HepG2 (cell line): ENCODE results near the gene FOXA1. TPM values are rescaled to one million over a fixed set of nuclear protein-coding genes. Genes with fewer than 3 reads are reported as not detected.

Experiments
- HNF4G ChIP-seq, 2 experiments: sonication (generic) in 1 of 2; formaldehyde crosslinking in 1 of 2; IDR thresholded peaks; 2 replicates each; pipeline versions ENCODE4 v1.4.0 to v1.6.1; 2011 to 2020; ENCODE audit warnings: borderline replicate concordance in 2 of 2, low read depth in 2 of 2, mild to moderate bottlenecking in 2 of 2, low read length in 1 of 2, missing genetic modification reagents in 1 of 2, moderate library complexity in 1 of 2
- NFKBIZ ChIP-seq: IDR thresholded peaks from 2 replicates; pipeline ENCODE4 v1.6.1; 2018; ENCODE audit warnings: missing genetic modification reagents, missing compliant biosample characterization
- SOX6 ChIP-seq, 2 experiments: fragments of 450-650 bp in 1 of 2; sonication (generic) in 1 of 2; formaldehyde crosslinking in 1 of 2; IDR thresholded peaks; 2 replicates each; pipeline versions ENCODE4 v1.4.0 to v1.6.1; 2017 to 2020; ENCODE audit warnings: antibody characterized with exemption in 1 of 2, mild to moderate bottlenecking in 1 of 2, missing genetic modification reagents in 1 of 2
- ZBTB7A ChIP-seq: sonication (generic); formaldehyde crosslinking; IDR thresholded peaks from 2 replicates; pipeline ENCODE4 v1.8.0; 2022; ENCODE audit warnings: mild to moderate bottlenecking, missing genetic modification reagents
- ZMAT3 ChIP-seq: sonication (generic); formaldehyde crosslinking; conservative IDR thresholded peaks from 2 replicates; pipeline ENCODE4 v1.7.0; 2021; ENCODE audit warnings: missing genetic modification reagents
- ZNF24 ChIP-seq: fragments of 450-650 bp; IDR thresholded peaks from 2 replicates; pipeline ENCODE4 v1.6.1; 2017; ENCODE audit warnings: antibody characterized with exemption, mild to moderate bottlenecking
- ZNF510 ChIP-seq: sonication (generic); formaldehyde crosslinking; IDR thresholded peaks from 2 replicates; pipeline ENCODE4 v1.4.0; 2020; ENCODE audit warnings: low read depth, mild to moderate bottlenecking, missing genetic modification reagents
- ZNF839 ChIP-seq: sonication (generic); formaldehyde crosslinking; IDR thresholded peaks from 2 replicates; pipeline ENCODE4 v1.4.0; 2020; ENCODE audit warnings: missing genetic modification reagents, mild to moderate bottlenecking, borderline replicate concordance
- polyA plus RNA-seq, 8 experiments: library from polyadenylated mRNA; depleted of rRNA in 3 of 8; stranded (reverse) in 7 of 8; unstranded in 1 of 8; fragments of >200 nt; fragmentation: Illumina TruSeq in 4 of 8; extraction: Trizol in 4 of 8; gene quantifications; 2 replicates each; pipeline versions ENCODE4 v1.2.1 to v1.2.3, GENCODE V29; 2011 to 2016; ENCODE audit warnings: low read depth in 4 of 8, missing spikeins in 1 of 8, mixed read lengths in 1 of 8; ENCODE audit not compliant: insufficient read depth in 1 of 8
- total RNA-seq, 5 experiments: library from RNA; depleted of rRNA; stranded (reverse); fragments of >200 nt; fragmentation: Illumina TruSeq; extraction: Trizol; gene quantifications; 2 replicates each; pipeline ENCODE4 v1.2.3, GENCODE V29; 2016; ENCODE audit warnings: low read depth in 1 of 5
- TF ChIP-seq, protein P1 (sequence below): sonication (generic); formaldehyde crosslinking; IDR thresholded peaks from 2 replicates; pipeline ENCODE4 v1.9.0; 2021; ENCODE audit warnings: missing genetic modification reagents, borderline replicate concordance
- TF ChIP-seq, protein P2 (sequence below): IDR thresholded peaks from 2 replicates; pipeline ENCODE4 v1.6.1; 2012; ENCODE audit warnings: low read depth, low read length, improper control_type of control experiment
- TF ChIP-seq, protein P3 (sequence below): sonication (generic); formaldehyde crosslinking; IDR thresholded peaks from 2 replicates; pipeline ENCODE4 v1.5.0; 2020; ENCODE audit warnings: mild to moderate bottlenecking, missing genetic modification reagents, borderline replicate concordance
- TF ChIP-seq, protein P4 (sequence below): sonication (generic); formaldehyde crosslinking; IDR thresholded peaks from 2 replicates; pipeline ENCODE4 v1.8.1; 2023; ENCODE audit warnings: mild to moderate bottlenecking, missing genetic modification reagents

The FOXA1 gene
- total and polyA plus RNA-seq, 2 of the 13 experiments (the other 11 are each of a cell fraction or from before 2014, with no cell fraction given) = 43.4 to 58.6 TPM

DNA sequence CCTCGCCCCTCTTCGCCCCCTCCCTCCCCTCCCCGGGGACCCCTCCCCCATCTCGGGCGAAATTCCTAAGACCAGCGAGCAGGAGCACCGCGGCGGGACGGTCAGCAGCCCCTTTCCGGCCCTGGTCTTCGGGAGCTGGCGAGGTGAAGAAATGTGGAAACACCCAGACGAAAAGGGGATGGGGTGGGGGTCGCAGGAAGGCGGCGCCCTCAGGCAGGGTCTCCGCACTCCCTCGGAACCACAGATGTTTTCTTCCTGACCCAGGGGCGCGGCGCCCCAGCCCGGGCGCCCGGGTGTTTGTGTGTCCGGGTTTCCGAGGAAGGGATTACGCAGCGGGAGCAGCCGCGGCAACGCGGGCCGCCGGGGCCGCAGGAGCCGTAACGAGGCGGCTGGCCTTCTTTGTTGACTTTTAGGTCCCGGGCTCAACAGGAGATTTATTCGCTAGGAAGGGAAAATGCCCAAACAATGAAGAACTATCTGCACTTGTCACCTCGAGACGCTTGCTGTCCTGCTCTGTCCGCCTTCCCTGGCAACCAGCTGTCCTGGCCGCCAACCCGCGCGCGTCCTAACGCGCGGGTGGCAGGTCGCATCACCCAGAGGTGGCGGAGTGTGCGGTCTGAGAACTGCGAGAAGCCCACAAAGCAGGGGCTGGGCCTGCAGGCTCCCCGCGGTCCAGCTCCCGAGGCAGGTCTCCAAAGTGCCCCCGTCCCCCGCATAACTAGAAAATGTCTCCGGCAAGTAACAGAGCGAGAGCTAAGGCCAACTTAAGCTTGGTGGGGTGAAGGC, 7.0 kb downstream of the FOXA1 start (continued):
- TF ChIP-seq, protein P1, sequence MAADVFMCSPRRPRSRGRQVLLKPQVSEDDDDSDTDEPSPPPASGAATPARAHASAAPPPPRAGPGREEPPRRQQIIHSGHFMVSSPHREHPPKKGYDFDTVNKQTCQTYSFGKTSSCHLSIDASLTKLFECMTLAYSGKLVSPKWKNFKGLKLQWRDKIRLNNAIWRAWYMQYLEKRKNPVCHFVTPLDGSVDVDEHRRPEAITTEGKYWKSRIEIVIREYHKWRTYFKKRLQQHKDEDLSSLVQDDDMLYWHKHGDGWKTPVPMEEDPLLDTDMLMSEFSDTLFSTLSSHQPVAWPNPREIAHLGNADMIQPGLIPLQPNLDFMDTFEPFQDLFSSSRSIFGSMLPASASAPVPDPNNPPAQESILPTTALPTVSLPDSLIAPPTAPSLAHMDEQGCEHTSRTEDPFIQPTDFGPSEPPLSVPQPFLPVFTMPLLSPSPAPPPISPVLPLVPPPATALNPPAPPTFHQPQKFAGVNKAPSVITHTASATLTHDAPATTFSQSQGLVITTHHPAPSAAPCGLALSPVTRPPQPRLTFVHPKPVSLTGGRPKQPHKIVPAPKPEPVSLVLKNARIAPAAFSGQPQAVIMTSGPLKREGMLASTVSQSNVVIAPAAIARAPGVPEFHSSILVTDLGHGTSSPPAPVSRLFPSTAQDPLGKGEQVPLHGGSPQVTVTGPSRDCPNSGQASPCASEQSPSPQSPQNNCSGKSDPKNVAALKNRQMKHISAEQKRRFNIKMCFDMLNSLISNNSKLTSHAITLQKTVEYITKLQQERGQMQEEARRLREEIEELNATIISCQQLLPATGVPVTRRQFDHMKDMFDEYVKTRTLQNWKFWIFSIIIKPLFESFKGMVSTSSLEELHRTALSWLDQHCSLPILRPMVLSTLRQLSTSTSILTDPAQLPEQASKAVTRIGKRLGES (CRISPR knock-in tag) = no peak; the same call in 1 of the 2 replicates
- TF ChIP-seq, protein P2, sequence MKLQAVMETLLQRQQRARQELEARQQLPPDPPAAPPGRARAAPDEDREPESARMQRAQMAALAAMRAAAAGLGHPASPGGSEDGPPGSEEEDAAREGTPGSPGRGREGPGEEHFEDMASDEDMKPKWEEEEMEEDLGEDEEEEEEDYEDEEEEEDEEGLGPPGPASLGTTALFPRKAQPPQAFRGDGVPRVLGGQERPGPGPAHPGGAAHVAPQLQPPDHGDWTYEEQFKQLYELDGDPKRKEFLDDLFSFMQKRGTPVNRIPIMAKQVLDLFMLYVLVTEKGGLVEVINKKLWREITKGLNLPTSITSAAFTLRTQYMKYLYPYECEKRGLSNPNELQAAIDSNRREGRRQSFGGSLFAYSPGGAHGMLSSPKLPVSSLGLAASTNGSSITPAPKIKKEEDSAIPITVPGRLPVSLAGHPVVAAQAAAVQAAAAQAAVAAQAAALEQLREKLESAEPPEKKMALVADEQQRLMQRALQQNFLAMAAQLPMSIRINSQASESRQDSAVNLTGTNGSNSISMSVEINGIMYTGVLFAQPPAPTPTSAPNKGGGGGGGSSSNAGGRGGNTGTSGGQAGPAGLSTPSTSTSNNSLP = no peak
- TF ChIP-seq, protein P3, sequence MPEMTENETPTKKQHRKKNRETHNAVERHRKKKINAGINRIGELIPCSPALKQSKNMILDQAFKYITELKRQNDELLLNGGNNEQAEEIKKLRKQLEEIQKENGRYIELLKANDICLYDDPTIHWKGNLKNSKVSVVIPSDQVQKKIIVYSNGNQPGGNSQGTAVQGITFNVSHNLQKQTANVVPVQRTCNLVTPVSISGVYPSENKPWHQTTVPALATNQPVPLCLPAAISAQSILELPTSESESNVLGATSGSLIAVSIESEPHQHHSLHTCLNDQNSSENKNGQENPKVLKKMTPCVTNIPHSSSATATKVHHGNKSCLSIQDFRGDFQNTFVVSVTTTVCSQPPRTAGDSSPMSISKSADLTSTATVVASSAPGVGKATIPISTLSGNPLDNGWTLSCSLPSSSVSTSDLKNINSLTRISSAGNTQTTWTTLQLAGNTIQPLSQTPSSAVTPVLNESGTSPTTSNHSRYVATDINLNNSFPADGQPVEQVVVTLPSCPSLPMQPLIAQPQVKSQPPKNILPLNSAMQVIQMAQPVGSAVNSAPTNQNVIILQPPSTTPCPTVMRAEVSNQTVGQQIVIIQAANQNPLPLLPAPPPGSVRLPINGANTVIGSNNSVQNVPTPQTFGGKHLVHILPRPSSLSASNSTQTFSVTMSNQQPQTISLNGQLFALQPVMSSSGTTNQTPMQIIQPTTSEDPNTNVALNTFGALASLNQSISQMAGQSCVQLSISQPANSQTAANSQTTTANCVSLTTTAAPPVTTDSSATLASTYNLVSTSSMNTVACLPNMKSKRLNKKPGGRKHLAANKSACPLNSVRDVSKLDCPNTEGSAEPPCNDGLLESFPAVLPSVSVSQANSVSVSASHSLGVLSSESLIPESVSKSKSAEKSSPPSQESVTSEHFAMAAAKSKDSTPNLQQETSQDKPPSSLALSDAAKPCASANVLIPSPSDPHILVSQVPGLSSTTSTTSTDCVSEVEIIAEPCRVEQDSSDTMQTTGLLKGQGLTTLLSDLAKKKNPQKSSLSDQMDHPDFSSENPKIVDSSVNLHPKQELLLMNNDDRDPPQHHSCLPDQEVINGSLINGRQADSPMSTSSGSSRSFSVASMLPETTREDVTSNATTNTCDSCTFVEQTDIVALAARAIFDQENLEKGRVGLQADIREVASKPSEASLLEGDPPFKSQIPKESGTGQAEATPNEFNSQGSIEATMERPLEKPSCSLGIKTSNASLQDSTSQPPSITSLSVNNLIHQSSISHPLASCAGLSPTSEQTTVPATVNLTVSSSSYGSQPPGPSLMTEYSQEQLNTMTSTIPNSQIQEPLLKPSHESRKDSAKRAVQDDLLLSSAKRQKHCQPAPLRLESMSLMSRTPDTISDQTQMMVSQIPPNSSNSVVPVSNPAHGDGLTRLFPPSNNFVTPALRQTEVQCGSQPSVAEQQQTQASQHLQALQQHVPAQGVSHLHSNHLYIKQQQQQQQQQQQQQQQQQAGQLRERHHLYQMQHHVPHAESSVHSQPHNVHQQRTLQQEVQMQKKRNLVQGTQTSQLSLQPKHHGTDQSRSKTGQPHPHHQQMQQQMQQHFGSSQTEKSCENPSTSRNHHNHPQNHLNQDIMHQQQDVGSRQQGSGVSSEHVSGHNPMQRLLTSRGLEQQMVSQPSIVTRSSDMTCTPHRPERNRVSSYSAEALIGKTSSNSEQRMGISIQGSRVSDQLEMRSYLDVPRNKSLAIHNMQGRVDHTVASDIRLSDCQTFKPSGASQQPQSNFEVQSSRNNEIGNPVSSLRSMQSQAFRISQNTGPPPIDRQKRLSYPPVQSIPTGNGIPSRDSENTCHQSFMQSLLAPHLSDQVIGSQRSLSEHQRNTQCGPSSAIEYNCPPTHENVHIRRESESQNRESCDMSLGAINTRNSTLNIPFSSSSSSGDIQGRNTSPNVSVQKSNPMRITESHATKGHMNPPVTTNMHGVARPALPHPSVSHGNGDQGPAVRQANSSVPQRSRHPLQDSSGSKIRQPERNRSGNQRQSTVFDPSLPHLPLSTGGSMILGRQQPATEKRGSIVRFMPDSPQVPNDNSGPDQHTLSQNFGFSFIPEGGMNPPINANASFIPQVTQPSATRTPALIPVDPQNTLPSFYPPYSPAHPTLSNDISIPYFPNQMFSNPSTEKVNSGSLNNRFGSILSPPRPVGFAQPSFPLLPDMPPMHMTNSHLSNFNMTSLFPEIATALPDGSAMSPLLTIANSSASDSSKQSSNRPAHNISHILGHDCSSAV (CRISPR knock-in tag) = no peak
- TF ChIP-seq ZBTB7A (CRISPR knock-in tag) (peak; percentile 100), ZNF839 (CRISPR knock-in tag) (no peak; the same call in 1 of the 2 replicates), SOX6 (IDR thresholded peaks at IDR 0.05) (no peak), SOX6 (CRISPR knock-in tag; IDR thresholded peaks at IDR 0.05) (peak; percentile 75), HNF4G (IDR thresholded peaks at IDR 0.05; ENCODE audit: borderline replicate concordance, low read depth, low read length) (peak; percentile 3; the same call in 1 of the 2 replicates), HNF4G (CRISPR knock-in tag; IDR thresholded peaks at IDR 0.05; ENCODE audit: borderline replicate concordance, low read depth) (no peak), ZNF24 (no peak), ZMAT3 (CRISPR knock-in tag) (no peak; the same call in 1 of the 2 replicates), NFKBIZ (no peak), ZNF510 (CRISPR knock-in tag) (no peak)
- TF ChIP-seq, protein P4, sequence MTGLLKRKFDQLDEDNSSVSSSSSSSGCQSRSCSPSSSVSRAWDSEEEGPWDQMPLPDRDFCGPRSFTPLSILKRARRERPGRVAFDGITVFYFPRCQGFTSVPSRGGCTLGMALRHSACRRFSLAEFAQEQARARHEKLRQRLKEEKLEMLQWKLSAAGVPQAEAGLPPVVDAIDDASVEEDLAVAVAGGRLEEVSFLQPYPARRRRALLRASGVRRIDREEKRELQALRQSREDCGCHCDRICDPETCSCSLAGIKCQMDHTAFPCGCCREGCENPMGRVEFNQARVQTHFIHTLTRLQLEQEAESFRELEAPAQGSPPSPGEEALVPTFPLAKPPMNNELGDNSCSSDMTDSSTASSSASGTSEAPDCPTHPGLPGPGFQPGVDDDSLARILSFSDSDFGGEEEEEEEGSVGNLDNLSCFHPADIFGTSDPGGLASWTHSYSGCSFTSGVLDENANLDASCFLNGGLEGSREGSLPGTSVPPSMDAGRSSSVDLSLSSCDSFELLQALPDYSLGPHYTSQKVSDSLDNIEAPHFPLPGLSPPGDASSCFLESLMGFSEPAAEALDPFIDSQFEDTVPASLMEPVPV = peak; percentile 74; the same call in 1 of the 2 replicates
